ENCODE results near the gene RAB11FIP2. TPM values are rescaled to one million over a fixed set of nuclear protein-coding genes. Genes with fewer than 3 reads are reported as not detected.

The RAB11FIP2 gene
- polyA plus RNA-seq, 1 of the 3 experiments (the other 2 are of a cell fraction), result 3.0 TPM

GRCh38 chr10:117983961-117984360, 62.8 kb downstream of the RAB11FIP2 start:
- H3K36me3 ChIP-seq (replicated peaks in 1 of 2; ENCODE audit: control insufficient read depth in 1 of 2, insufficient read depth in 2 of 2, low read length in 1 of 2), result no peaks in the 10 kb centered on the region
- H3K4me1 ChIP-seq (ENCODE audit: control insufficient read depth in 1 of 2, insufficient read depth in 2 of 2, low read depth in 1 of 2, low read length in 1 of 2), result no peaks in the 10 kb centered on the region
- H3K9ac ChIP-seq, result no peak overlapping the region
- H3K9me3 ChIP-seq, result no peaks in the 10 kb centered on the region
- CTCF ChIA-PET, result interaction anchor here (1.3 kb wide), 1 partner anchor 8 kb away, joined by 5 read pairs; no protein-coding TSS in a partner anchor
- no peak for TF ChIP-seq JUND (IDR thresholded peaks at IDR 0.05)
- TF ChIP-seq GABPA (IDR thresholded peaks at IDR 0.05; ENCODE audit: low read depth), result no peak
- no peak for TF ChIP-seq CHD2 (IDR thresholded peaks at IDR 0.05; ENCODE audit: low read length, partially characterized antibody)
- TF ChIP-seq IRF3 (IDR thresholded peaks at IDR 0.05; ENCODE audit: low read depth, low read length), result no peak
- no peak for TF ChIP-seq SIN3A (IDR thresholded peaks at IDR 0.05; ENCODE audit: borderline replicate concordance, low read depth, low read length)
- TF ChIP-seq EZH2phosphoT487 (IDR thresholded peaks at IDR 0.05; ENCODE audit: borderline replicate concordance, low read depth), result no peak
- TF ChIP-seq RCOR1 (IDR thresholded peaks at IDR 0.05; ENCODE audit: low read length), result no peak
- TF ChIP-seq MAX (IDR thresholded peaks at IDR 0.05; ENCODE audit: low read depth), result no peak
- TF ChIP-seq FOXM1 (IDR thresholded peaks at IDR 0.05; ENCODE audit: low read depth), result no peak
- TF ChIP-seq NRF1 (IDR thresholded peaks at IDR 0.05; ENCODE audit: low read depth, low read length), result no peak
- TF ChIP-seq PBX3 (IDR thresholded peaks at IDR 0.05), result no peak
- TF ChIP-seq EP300 (IDR thresholded peaks at IDR 0.05; ENCODE audit: borderline replicate concordance in 1 of 2, low read depth in 1 of 2, low read length in 1 of 2), result no peak
- TF ChIP-seq CTCF (IDR thresholded peaks at IDR 0.05), result no peak
- no peak for TF ChIP-seq TCF12 (IDR thresholded peaks at IDR 0.05)
- TF ChIP-seq ELF1 (IDR thresholded peaks at IDR 0.05), result no peak
- TF ChIP-seq MEF2A (IDR thresholded peaks at IDR 0.05; ENCODE audit: borderline replicate concordance, low read depth), result no peak
- peaks cover 2% of the 10 kb centered on the region for H3F3A ChIP-seq (replicated peaks; ENCODE audit: insufficient read depth)
- H2AFZ ChIP-seq (ENCODE audit: low read depth), result no peak overlapping the region
- DNase-seq, result no peak
- no peaks in the 10 kb centered on the region; the same call in 1 of the 2 replicates for H3K79me2 ChIP-seq (ENCODE audit: insufficient read depth)
- no peak overlapping the region for H3K27ac ChIP-seq (ENCODE audit: low read depth in 2 of 2, low read length in 1 of 2)
- POLR2A ChIA-PET, result no interaction called here
- H3K27me3 ChIP-seq (ENCODE audit: insufficient read depth), result no peaks in the 10 kb centered on the region
- no peaks in the 10 kb centered on the region for H4K20me1 ChIP-seq (ENCODE audit: insufficient read depth)
- no peaks in the 10 kb centered on the region for H3K9me2 ChIP-seq
- H3K4me2 ChIP-seq, result no peak overlapping the region
- 93% methylated on average over 2 of the region's 2 CpGs for WGBS (ENCODE audit: low lambda C conversion rate)
- no peak overlapping the region for H3K4me3 ChIP-seq (ENCODE audit: low read depth in 2 of 2, low read length in 1 of 2)
